ENCODE measurements around the gene PERCC1.
A peak's percentile ranks its signal among the peaks of the same experiment; 100 is the strongest.

The PERCC1 gene

GRCh38 chr16:1398351-1398750 lies 32.5 kb upstream of the PERCC1 start:
- CTCF ChIA-PET = no interaction called here

GRCh38 chr16:1398826-1399581 lies 31.9 kb upstream of the PERCC1 start:
- H3K27ac ChIP-seq = no peak overlapping the region
- no peak for DNase-seq (ENCODE audit: low spot score)
- ChIA-PET POLR2A (ENCODE audit: low non-redundant PET) (interaction anchor here (0.6 kb wide), 1 partner anchor 19 kb away, joined by 3 read pairs; no protein-coding TSS in a partner anchor), CTCF (no interaction called here)
- TF ChIP-seq CTCF (conservative IDR thresholded peaks at IDR 0.05; ENCODE audit: low read depth) = no peak

More at GRCh38 chr16:1398351-1398750, 32.5 kb upstream of the PERCC1 start:
- DNase-seq (ENCODE audit: low spot score) = no peak
- POLR2A ChIA-PET (ENCODE audit: low non-redundant PET) = interaction anchor here (0.6 kb wide), 1 partner anchor 18 kb away, joined by 3 read pairs; no protein-coding TSS in a partner anchor
- H3K27ac ChIP-seq = no peak overlapping the region
- no peak for TF ChIP-seq CTCF (conservative IDR thresholded peaks at IDR 0.05; ENCODE audit: low read depth)

GRCh38 chr16:1401061-1401757 lies 29.7 kb upstream of the PERCC1 start:
- TF ChIP-seq CTCF (conservative IDR thresholded peaks at IDR 0.05; ENCODE audit: low read depth) = no peak
- DNase-seq (ENCODE audit: low spot score) = no peak
- CTCF ChIA-PET = no interaction called here
- H3K27ac ChIP-seq = no peak overlapping the region
- POLR2A ChIA-PET (ENCODE audit: low non-redundant PET) = no interaction called here

- ChIA-PET POLR2A (ENCODE audit: low non-redundant PET) (no interaction called here), CTCF (no interaction called here)
- H3K27ac ChIP-seq = no peak overlapping the region
- DNase-seq (ENCODE audit: low spot score) = no peak
- TF ChIP-seq CTCF (conservative IDR thresholded peaks at IDR 0.05; ENCODE audit: low read depth) = no peak
Observed at GRCh38 chr16:1401758-1402154, 29.1 kb upstream of the PERCC1 start.

- no peak for TF ChIP-seq CTCF (conservative IDR thresholded peaks at IDR 0.05; ENCODE audit: low read depth)
- ChIA-PET POLR2A (ENCODE audit: low non-redundant PET) (no interaction called here), CTCF (no interaction called here)
- DNase-seq (ENCODE audit: low spot score) = no peak
- 0 out of 2 replicates have a peak overlapping the region, but pooled peaks have one; percentile 8 for H3K27ac ChIP-seq
Observed at GRCh38 chr16:1403036-1403435, 27.8 kb upstream of the PERCC1 start.

GRCh38 chr16:1403733-1404132 lies 27.1 kb upstream of the PERCC1 start:
- no peak for TF ChIP-seq CTCF (conservative IDR thresholded peaks at IDR 0.05; ENCODE audit: low read depth)
- H3K27ac ChIP-seq = no peak overlapping the region
- CTCF ChIA-PET = no interaction called here
- POLR2A ChIA-PET (ENCODE audit: low non-redundant PET) = no interaction called here
- no peak for DNase-seq (ENCODE audit: low spot score)
